CD4-positive, alpha-beta T cell treated with Interferon gamma for 1 hour (primary cell): Measurements from ENCODE around the gene FAF1.

Source experiments
- DNase-seq: peaks from one replicate; pipeline ENCODE4 v3.0.0-alpha.2; 2020

Gene FAF1

DNA sequence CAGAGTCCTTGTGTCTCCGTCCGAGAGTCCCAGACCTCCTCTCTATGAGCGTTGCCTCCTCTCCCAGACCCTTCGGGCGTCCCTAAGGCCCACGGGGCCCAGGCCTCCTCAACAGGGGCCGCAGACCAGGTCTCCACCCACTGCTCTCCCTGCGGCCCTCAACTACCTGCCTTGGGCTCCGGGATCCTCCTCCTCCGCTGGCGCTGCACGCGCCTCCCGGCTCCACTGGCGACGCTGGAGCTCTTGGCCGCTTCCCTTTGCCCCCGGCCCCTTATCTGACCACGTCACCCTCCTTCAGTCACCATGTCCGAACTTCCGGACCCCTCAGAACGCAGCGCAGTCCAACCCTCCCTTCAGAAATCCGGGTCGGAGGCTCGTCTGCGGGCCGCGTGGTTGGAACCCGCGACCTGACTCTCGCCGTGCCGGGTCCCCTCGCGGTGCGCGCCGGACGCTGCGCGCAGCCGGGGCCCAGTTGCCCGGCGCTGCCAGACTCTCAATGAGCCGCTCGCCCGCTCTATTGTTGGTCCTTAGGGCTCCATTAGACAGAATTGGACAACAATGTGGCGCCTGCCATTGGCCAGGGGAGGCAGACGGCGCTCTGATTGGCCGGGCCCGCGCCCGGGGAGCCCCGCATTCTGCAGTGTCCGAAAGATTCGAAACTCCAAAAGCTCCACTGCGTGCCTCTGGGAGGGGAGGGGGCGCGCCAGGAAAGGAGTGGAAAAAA lies 537.0 kb downstream of the FAF1 start, which contains the start of gene DMRTA2:
Gene DMRTA2 (minus strand): TSS at position 498 of the 724 bp plus-strand sequence. CDS start 1,907 bp downstream, outside the sequence.
- DNase-seq, result no peak

DNA sequence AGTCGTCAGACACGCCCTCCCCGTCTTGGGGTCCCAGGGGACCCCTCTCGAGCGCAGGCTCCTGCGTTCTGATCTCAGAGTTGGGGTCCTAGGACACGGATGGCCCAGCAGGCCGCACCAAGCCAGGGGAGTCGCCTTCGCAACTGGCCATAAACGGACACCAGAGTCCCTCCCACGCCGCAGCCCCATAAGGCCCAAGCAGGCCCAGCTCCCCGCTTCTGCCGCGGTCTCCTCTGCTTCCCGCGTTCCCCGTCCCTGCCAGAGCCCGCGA lies 537.5 kb downstream of the FAF1 start:
- DNase-seq, result no peak

- DNase-seq, result no peak
These were observed 538.0 kb downstream of the FAF1 start for GRCh38 chr1:50421768-50422674.

DNA sequence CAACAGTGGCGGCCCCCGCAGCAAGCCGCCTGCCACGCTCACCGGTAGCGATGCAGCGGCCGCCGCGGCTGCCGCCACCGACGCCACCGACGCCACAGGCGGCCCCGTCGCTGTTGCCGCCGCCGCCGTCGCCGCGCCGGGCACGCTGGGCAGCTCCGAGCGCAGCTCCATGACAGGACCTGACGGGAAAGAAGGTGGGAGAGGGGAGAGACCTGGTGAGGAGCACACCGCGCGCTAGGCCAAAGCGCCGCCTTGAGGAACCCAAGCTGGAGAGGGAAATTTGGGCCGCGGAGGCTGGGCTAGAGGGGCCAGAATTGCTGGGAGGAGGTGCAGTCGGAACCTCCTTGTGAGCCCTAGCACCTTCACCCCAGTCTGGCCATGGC lies 538.7 kb downstream of the FAF1 start:
- DNase-seq, result no peak

- no peak for DNase-seq
These were observed 539.2 kb downstream of the FAF1 start for GRCh38 chr1:50420689-50421365.

DNA sequence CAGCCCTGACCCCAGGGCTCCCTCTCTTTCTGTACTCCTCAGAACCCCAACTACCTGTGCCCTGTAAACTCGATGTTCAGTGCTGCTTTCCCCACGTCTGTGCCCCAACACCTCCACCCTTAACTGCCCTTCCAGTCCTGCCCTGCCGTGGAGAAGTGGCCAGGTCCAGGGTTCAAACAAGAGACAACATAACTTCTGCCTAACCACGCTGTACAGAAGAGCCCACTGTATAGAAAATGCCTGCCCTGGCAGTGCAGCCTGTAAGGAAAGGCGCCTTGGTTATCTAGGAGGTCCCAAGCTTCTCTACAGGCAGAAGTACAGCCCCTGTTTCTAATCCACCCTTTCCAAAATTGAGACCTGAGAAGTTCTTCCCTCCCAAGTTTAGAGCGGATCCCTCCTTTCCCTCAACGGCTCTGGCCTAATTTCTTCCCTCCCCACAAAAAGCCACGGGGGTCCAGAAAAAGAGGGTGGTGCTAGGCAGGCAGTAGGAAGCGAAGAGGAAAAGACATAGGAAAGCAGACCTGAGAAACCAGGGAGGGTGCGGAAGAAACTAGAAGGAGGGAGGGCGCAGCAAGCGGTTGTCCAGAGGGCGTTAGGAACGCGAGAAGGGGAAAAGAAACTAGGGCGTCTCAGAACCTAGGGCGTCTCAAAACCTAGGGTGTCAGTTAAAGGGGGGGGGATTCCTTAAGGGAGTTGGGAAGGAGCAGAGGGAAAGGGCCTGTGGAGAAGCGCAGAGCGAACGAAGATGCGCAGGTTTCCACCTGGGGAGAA lies 540.0 kb downstream of the FAF1 start:
- no peak for DNase-seq

DNA sequence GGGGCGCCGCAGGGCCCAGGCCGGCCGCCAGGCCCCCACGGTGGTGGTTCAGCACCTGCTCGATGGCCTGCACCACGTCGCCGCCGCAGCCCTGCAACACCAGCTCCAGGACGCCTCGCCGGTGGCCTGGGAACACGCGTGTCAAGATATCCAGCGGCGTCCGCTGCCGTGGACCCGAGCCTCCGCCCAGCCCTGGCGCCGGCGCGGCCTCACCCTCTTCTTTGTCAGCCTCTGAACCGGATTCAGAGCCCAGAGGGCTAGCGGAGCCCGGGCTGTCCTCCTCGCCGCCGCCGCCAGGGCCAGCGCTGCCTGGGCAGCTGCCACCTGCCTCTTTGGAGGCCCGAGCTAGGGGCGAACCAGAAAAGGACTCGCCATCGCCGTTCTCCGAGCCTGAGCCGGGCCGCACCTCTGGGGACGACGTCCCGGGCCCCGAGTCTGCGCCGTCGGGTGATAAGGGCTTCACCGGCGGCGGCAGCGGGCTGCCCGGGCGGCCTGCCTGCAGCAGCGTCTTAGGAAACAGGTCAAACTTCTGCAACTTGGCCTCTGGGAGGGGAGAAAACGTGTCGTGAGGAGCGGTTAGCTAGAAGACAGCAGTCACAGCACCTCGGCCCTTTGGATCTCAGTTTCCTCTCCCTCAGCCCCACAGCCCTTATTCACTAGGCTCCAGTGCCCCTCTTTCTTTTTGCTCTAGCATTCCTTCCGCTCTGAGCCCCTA lies 540.7 kb downstream of the FAF1 start:
- no peak for DNase-seq

DNA sequence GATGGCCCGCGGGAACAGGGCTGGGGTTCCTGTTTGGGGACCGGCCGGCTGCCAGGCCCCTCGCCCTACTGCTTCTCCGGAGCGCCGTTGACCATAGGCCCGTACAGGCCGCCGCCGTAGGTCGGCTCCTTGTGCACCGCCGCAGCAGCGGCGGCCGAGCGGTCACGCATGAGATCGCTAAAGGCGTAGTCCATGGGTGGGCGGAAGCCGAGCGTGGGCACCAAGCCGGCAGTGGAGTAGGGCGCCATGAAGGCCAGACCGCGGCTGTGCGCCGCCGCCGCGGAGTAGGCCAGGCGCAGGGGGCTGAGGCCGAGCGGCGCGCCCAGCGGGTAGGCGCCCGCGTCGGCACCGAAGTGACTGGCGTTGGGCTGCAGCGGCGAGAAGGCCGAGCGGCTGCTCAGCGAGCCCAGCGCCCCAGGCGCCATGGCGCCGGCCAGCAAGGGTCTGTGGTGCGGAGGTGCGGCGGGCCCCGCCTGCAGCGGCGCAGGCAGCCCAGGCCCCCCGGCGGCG lies 541.4 kb downstream of the FAF1 start:
- DNase-seq, result no peak

DNA sequence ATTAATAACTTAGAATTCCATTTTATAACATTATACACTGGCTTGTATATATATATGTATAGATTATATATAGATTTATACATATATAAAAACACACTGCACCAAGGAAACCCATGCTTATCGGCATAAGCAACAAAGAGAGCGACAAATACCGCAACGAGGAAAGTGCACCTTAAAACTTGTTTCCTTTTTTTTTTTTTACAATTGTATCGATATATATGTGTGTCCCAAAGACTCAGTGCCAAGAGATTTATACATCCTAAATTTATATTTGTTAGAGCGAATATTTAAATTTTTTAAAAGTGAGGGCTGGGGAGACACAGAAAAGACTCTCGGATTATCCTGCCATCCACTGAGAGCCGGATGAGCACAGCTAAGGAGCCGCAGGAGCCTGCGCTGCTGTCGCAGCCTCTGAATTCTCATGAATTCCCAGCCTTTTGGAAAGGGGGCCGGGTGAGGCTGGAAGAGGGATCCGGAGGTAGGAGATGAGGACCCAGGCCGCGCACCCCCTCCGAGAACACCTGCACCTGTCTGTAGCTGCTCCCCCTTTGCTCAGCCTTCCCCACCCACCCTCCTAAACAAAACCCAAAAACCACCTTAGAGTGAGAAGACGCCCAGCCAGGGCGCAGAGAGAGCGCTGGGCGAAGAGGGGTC lies 542.0 kb downstream of the FAF1 start:
- DNase-seq, result no peak

DNA sequence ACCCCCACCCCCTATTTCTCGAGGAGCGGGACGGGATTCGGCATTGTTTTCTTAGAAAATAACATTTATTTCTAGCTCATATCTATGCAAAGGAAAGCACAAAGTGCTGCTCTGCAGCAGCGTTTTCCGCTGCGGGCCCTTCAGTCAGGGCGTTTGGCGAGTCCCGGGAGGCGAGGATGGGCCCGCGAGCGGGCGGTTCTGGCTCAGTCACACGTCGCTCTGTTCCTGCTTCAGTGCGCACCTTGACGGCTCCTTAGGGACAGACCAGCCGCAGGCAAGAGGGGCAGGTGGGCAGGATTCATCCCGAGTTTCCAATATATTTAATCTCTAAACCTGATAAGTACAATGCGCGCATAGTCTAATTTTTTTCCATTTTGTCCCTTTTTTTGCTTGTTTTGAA lies 542.6 kb downstream of the FAF1 start:
- no peak for DNase-seq

DNA sequence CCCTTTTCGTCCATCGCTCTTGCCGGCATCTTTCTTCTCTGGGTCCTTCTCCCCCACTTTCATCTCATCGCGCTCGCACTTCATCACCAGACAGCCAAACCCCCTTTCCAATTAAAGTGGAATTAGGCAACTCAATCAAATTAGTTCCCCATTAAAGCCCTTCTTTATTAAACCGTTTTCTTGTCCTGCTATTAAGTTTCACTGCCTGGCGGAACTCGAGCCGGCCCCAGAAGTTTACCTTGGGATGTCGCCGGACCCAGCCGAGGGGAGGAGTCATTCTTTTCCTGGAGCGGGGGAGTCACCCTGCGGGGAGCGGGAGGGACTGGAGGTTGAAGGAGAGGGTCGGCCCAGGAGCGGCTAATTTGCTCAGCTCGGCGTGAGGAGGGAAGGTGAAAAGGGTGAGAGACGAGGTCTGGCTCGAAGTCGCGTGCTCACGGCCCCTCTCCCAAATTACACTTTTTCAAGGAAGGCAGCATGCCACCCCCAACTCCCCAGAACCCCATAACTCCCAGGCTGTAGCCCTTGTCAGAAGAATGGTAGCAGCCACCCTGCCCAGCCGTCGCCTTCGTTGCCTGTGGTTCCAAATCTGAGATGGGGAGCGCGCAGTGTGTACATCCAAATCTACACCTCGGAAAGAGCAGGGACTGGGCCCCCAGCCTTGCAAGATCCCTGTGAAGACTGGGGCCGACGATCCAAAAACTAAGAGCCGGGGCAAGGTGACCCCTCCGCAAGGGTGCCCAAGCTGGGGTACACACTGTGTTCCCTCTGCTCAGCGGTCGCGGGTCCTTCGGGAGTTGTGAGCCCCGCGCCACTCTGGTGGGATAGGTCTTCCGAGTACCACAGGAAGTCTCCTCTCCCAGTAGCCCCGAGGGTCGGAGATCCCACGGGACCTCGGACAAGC lies 543.3 kb downstream of the FAF1 start:
- DNase-seq, result no peak

- DNase-seq, result no peak
These were observed 543.9 kb downstream of the FAF1 start for GRCh38 chr1:50416150-50416527.

DNA sequence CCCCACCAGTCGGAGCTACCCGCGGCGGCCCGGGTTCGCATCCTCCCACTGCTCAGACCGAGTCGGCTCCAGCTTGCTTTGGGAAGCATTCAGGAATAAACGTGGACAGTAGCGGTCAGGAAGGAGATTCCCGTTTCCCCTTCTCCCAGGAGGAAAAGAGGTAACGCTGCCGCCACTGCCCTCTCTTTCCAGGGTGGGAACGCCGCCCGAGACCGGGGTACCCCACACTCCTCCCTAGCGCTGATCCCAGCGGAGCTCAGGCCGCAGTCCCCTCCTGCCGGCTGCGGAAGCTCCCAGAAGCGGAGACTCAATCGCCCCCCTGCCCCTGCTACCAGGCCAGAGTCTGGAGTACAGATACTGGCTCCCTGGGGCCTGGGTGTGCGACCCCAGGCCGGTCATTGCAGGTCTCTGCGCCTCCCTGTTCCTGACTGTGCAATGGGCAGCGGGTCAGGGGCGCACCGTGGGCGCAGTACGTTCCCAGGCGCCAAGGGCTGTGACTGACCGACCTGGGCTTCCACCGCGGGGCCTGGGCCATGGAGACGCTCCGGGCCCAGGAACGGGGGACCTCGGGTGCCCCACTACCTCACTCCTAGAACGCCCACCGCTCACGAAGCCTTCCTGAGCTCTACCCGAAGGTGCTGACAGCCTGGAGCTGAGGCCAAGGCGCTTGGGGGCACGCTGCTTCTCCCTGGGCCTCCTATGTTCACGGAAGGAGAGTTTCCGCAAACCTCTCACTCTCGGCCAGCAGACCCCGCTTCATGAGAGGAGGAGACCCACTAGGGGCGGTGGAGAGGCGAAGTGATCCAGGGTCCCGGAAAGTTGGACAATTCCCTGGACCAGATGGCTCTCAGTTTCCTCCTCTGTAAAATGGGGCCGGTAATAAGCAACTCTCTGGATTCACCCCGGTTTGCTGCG lies 544.6 kb downstream of the FAF1 start:
- no peak for DNase-seq

DNA sequence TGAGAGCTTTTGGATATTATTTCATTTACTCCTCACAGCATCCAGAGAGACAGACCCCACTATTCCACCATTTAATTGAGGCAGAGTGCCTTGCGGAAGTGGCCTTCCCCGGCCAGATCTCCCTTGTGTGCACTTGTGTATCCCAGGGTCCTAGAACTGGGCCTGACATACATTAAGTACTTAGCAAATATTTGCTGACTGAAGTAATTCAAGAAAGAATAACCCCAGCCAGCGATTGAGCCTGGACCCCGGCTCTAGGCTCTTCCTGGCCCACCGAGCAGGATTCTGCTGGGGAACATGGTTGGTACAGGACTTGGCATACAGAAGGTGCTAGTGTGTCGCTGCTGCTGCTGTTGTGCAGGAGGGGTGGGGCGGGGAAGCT lies 545.2 kb downstream of the FAF1 start:
- DNase-seq, result no peak

DNA sequence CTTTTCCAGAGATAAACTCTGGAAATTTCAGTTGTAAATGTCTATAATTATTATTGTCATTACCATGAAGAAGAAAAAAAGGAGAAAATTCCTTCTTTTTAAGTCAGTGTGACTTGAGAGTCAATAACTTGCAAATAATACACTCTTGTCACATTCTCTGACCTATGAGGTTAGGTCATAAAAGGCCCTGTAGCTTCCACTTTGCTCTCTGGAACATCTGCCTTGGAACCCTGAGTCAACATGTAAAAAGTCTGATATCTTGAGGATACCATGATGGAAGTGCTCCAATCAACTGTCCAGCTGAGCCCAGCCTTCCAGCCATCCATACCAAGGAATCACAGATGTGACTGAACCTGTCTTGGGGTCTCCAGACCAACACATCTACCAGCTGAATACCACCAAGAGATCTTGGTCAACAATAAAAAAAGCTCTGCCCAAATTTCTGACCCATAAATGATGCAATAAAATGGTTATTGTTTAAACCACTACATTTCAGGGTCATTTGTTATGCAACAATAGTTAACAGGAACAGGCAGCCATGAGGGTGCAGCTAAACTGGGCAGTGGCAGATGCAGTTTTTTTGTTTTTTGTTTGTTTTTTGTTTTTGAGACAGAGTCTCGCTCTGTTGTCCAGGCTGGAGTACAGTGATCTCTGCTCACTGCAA lies 547.1 kb downstream of the FAF1 start:
- DNase-seq, result no peak

GRCh38 chr1:50405814-50406213 lies 554.3 kb downstream of the FAF1 start:
- DNase-seq, result no peak

- DNase-seq, result no peak
These were observed 566.4 kb downstream of the FAF1 start for GRCh38 chr1:50393522-50394120.
